ENCODE measurements around the gene PKD1. TPM values are rescaled to one million over a fixed set of nuclear protein-coding genes. Genes with fewer than 3 reads are reported as not detected.

PKD1 gene
- total RNA-seq, 1 experiment from 2014 or later = 137 TPM

- ChIA-PET CTCF (no interaction called here), POLR2A (interaction anchor here (2.0 kb wide), 1 partner anchor 10 kb away, joined by 13 read pairs; the partner anchor contains the start of gene TRAF7), RAD21 (ENCODE audit: low non-redundant PET in 1 of 2, low total read pairs in 2 of 2, uncharacterized antibody in 2 of 2, unreplicated experiment in 2 of 2) (no interaction called here)
- DNase-seq (ENCODE audit: low read depth, low spot score) (no peak), ATAC-seq (no peak)
- no peaks in the 10 kb centered on the region for H3K36me3 ChIP-seq (ENCODE audit: control insufficient read depth in 1 of 2, insufficient read depth in 2 of 2, low read length in 2 of 2)
- no peak overlapping the region for H3K4me2 ChIP-seq (ENCODE audit: low read length)
- no peaks in the 10 kb centered on the region for H3K9me3 ChIP-seq (ENCODE audit: control insufficient read depth in 1 of 2, insufficient read depth in 1 of 2, low read depth in 1 of 2, low read length in 2 of 2)
- H3K27ac ChIP-seq (ENCODE audit: low read depth, low read length) = no peak overlapping the region
- peaks cover 9% of the 10 kb centered on the region for H3K79me2 ChIP-seq (ENCODE audit: insufficient read depth, low read length)
- BruUV-seq (replicated peaks) = no TSS peak
- intact Hi-C loops (cut with micrococcal nuclease) = no loop called here
- no peak overlapping the region for H3K9ac ChIP-seq (ENCODE audit: low read length)
- TF ChIP-seq TCF7L2 (IDR thresholded peaks at IDR 0.05; ENCODE audit: borderline replicate concordance, extremely low read depth, insufficient read depth, insufficient read length) (no peak), REST (IDR thresholded peaks at IDR 0.05; ENCODE audit: low read depth) (no peak), CBX3 (IDR thresholded peaks at IDR 0.05; ENCODE audit: low read depth) (no peak), ZNF274 (IDR thresholded peaks at IDR 0.05; ENCODE audit: low read depth, low read length) (no peak), POLR2A (IDR thresholded peaks at IDR 0.05; ENCODE audit: borderline replicate concordance, extremely low read depth, insufficient read depth, insufficient read length) (no peak), EZH2 (IDR thresholded peaks at IDR 0.05) (no peak), SIN3A (IDR thresholded peaks at IDR 0.05; ENCODE audit: low read depth) (no peak), FOSL1 (IDR thresholded peaks at IDR 0.05; ENCODE audit: low read depth) (no peak), SP1 (IDR thresholded peaks at IDR 0.05; ENCODE audit: low read depth) (no peak), EGR1 (IDR thresholded peaks at IDR 0.05; ENCODE audit: low read depth) (no peak), ZBTB33 (IDR thresholded peaks at IDR 0.05; ENCODE audit: extremely low read depth, insufficient replicate concordance, low read length) (no peak)
- no peak overlapping the region for H2AFZ ChIP-seq (ENCODE audit: low read depth, low read length, poor library complexity, severe bottlenecking)
- H3K4me1 ChIP-seq (ENCODE audit: control insufficient read depth in 1 of 2, insufficient read depth in 2 of 2, low read length in 2 of 2) = peaks cover 26 to 44% of the 10 kb centered on the region in 2 experiments
- no peaks in the 10 kb centered on the region for H3K9me2 ChIP-seq (ENCODE audit: insufficient read depth)
- H3K4me3 ChIP-seq (replicated peaks in 1 of 2; ENCODE audit: low read depth in 1 of 2, low read length in 2 of 2) = no peak overlapping the region
- no peaks in the 10 kb centered on the region for H3K27me3 ChIP-seq (ENCODE audit: insufficient read depth, low read length)
- no peaks in the 10 kb centered on the region for H4K20me1 ChIP-seq (ENCODE audit: insufficient read depth)
Observed at GRCh38 chr16:2145843-2146242, 10.1 kb upstream of the PKD1 start.

Data from HCT116 (cell line).